Left renal cortex interstitium (tissue), 4 donors: ENCODE results near the gene IGFBP3. TPM values are rescaled to one million over a fixed set of nuclear protein-coding genes. Genes with fewer than 3 reads are reported as not detected.

Source experiments
- DNase-seq, 4 donors: peaks; one replicate each; pipeline ENCODE4 v3.0.0-alpha.2; 2013; ENCODE audit warnings: low read depth in 4 of 4, low spot score in 2 of 4, missing footprints in 1 of 4
- polyA plus RNA-seq, 4 donors: library from polyadenylated mRNA; unstranded; fragments of 120-200 nt; gene quantifications; one replicate each; pipeline ENCODE4 v1.2.1, GENCODE V29; 2013; ENCODE audit not compliant: insufficient read length in 4 of 4

Gene IGFBP3
- polyA plus RNA-seq, 4 donors = 81.6 to 112 (median 89.7) TPM

DNA sequence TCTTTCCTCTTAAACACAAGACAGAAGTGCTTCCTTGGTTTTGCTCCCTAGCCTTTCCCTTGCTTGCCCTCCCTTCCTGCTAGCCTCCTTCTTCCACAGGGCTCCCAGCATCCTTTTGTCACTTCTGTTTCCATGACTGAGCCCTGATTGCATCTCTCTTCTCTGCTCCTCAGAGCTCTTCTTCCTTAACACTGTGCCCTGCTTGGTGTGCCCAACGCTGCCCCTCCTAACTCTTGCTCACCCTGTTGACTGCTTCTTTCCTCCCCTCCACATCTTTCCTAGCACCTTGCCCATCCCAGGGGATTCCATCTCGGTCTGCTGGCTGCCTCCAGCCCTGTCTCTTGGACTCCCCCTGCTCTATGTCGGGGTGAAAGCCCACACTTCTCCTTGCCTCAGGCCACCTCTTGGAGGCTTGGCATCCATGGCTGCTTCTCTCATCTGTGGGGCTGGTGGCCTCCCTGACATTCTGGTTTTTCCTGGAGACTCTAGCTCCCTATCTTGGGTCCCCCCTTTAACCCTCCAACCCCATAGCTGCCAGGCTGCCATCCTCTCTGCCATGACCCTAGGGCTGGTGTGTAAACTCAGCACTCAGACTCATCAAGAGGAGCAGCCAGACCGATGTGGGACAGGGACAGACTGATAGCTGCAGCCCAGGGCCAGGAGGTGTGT lies 26.9 kb downstream of the IGFBP3 start:
- DNase-seq = no peak

- DNase-seq = no peak
Observed at GRCh38 chr7:45893374-45893995, 27.6 kb downstream of the IGFBP3 start.

- no peak for DNase-seq
Observed at GRCh38 chr7:45892407-45893035, 28.6 kb downstream of the IGFBP3 start.

DNA sequence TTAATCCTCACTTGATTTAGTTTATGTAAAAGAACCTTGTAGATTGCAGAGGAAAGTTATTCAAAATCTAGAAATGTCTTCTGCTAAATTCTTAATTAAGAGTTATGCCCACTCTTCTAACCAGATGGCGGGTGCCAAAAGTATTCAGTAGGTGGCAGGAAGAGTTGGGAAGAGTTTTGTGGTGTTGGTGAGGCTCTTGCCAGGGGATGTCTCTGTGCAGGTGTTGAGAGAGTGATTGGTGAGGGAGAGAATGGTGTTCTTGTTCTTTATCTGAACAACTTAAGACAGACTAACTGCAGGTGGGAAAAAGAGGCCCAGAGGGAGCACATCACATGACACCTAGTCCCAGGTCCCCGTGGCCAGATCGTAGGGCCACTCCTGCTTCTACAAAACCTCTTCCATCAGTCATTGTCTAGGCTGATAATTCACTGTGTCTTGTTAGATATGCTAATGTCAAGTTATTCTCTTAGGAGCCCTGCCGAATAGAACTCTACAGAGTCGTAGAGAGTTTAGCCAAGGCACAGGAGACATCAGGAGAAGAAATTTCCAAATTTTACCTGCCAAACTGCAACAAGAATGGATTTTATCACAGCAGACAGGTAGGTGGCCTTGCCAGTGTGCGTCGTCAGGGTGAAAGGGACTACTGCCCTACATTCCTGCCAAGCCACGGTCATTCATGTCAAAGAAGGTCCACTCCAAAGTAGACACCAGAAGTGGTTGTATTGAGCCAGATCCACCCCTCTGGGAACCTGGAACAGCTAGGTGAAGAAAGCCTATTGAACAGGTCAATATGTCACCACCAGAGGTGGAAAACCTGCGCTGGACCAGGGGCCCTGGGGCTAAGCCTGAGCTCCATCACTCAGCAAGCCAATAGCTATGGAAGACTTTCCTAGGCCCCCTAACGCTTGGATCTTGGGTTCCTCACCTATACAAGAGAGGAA lies 29.3 kb downstream of the IGFBP3 start:
- DNase-seq = no peak

DNA sequence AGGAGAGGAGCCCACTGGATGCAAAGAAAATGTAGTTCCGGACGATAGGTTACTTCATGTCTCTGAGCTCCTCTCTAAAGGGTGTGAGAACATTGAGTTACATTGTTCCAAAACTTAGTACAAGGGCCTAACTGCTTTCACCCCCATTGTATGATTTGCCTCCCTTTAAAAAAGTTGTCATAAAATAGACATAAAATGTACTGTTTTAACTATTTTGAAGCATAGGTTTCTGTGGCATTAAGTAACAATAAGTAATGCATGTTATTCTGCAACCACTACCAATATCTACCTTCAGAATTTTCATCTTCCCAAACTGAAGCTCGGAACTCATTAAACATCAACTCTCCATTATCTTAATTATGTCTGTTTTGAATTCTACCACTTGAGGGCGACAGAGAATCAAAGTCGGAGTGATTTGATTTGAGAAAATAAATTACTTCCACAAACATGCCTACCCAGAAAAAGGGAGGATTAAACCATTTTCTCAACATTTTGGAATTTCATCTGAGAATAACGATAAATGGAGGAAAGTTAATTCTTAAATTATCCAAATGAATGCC lies 30.1 kb downstream of the IGFBP3 start:
- peak in 1 of 4 donors; percentile 43 for DNase-seq

DNA sequence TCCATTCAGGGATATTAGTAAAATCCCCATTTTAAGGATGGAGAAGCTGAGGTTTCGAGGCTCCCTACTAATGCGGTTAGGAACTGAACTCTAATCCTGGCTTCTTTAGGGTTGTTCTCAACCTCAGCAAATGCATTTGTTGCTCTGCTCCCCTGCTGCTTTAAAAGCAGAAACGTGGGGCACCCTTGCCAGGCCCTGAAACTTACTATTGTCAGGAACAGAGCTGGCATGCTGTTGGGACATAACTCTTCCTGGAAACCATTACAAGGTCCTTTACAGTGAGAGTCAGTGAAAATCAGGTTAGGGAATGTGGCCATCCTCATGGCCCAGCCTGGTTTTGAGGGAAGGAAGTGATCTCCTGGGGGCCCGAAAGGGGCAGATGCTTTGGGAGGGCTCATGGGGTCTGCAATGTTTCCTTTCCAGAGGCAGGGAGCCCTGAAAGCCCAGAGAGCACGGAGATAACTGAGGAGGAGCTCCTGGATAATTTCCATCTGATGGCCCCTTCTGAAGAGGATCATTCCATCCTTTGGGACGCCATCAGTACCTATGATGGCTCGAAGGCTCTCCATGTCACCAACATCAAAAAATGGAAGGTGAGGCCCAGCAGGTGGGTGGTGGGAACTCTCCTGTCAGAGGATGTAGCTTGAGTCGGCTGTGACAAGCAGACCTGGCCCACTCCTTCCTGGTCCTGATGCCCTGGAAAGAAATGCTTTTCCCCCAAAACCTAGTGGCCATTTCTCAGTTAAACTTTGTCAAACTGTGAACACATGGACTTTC lies 30.8 kb downstream of the IGFBP3 start:
- DNase-seq = no peak

DNA sequence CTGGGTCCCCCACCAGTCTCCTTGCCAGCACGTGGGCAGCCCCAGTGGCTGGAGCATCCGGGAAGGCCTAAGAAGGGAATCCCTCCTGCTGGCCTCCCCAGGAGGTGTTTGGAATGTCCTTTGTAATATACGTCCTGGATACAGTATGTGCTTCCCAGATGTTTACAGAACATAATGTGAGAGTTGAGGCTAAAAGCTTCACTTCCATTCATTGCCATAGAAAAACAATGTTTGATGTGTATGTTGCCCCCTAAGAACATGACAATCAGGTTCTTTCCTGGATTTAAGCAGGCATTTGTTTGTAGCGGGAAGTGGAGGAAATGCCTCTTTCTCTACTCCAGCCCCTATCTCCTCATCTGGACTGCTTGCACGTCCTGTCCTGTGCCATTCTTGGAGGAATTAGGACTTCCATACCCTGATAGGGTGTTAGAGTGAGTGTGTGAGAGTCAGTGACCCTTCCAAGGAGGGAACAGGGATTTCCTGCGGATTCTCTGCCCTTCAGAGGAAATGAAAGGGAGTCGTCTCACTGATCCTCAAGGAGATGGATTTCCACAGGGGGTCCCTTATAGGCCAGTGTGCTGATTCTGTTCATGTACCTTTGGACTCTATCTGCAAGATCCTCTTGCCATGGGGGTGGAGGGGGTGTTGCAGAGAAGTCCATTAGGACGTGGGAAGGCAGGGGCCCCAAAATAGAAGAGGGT lies 31.6 kb downstream of the IGFBP3 start:
- no peak for DNase-seq

DNA sequence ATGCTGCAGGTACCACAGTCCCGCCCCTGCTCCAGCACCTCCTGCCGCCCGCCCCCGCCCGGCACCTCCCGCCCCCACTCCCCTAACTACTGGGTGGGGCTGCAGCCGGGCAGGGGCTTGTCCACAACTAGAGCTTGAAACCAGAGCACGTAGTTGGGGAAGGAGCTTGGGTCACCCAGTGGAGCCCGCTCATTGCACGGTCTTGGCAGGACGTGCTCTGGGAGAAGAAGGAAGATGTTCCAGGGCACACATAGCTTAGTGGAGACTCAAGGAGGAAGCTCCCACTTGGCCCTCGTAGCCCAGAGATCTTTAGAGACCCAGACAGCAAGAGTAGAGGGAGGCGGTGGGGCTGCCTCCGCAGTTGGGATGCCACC lies 32.1 kb downstream of the IGFBP3 start:
- no peak for DNase-seq

- peak in 1 of 4 donors; percentile 8 for DNase-seq
Observed at GRCh38 chr7:45888185-45888992, 32.7 kb downstream of the IGFBP3 start, which contains the start of gene IGFBP1. TSS of gene IGFBP1 (plus strand) at chr7:45888488. CDS start at chr7:45888653, 165 bp downstream.

- DNase-seq = no peak
Observed at GRCh38 chr7:45886931-45887667, 34.0 kb downstream of the IGFBP3 start.

- peak in 2 of 4 donors; percentile 7 to 32 for DNase-seq
Observed at GRCh38 chr7:45885264-45885882, 35.7 kb downstream of the IGFBP3 start.

DNA sequence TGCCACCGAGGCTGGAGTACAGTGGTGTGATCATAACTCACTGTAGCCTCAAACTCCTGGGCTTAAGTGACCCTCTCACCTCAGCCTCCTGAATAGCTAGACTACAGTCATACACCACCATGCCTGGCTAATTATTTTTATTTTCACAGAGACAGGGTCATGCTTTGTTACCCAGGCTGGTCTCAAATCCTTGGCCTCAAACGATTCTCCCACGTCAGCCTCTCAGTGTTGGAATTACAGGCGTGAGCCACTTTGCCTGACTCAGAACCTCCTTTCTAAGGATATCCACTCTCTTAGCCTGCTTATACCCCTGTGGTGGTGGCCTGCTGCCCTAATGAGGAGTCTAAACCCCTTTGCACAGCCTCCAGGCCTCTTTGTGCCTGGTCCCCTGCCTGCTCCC lies 36.9 kb downstream of the IGFBP3 start:
- DNase-seq = no peak

- DNase-seq = no peak
Observed at GRCh38 chr7:45882465-45882810, 38.6 kb downstream of the IGFBP3 start.

GRCh38 chr7:45881759-45882464 lies 39.2 kb downstream of the IGFBP3 start:
- no peak for DNase-seq

- no peak for DNase-seq
Observed at GRCh38 chr7:45881280-45881758, 39.8 kb downstream of the IGFBP3 start.

GRCh38 chr7:45880433-45880860 lies 40.6 kb downstream of the IGFBP3 start:
- no peak for DNase-seq
